ENCODE data around the gene FNTB. TPM values are rescaled to one million over a fixed set of nuclear protein-coding genes. Genes with fewer than 3 reads are reported as not detected.
"Not testable (repeated sequence)": the region's sequence is repeated elsewhere in the genome, so short reads cannot be mapped to it uniquely, and the experiment has no call there.

Gene FNTB
- total and polyA plus RNA-seq, 2 donors = 12.8 to 13.0 TPM

DNA sequence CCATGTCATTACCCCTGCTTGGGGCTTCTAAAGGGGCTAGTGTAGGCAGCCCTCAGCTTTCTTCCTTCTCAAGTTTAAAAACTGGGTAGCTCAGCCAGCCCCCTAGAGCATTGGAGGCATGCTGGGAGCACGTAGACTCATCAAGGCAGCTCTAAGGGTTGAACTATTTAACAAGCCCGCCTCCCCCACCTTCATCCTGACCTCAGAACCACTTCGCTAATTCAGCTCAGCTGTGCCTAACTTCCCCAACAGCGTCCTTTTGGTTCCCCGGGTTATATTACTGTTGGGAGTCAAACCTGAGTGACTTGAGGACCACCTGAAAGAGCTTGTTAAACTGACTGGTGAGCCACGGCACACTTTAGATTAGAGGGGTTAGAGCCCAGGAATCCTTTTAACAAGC lies 85.6 kb downstream of the FNTB start:
- Histone ChIP-seq H3K4me3 (ENCODE audit: low read depth, low read length) (no peak overlapping the region), H3K4me1 (ENCODE audit: insufficient read depth) (no peaks in the 10 kb centered on the region), H3K36me3 (ENCODE audit: insufficient read depth) (peaks cover 2% of the 10 kb centered on the region), H3K27ac (ENCODE audit: low read depth) (no peak overlapping the region)
- 71% methylated on average over 6 of the region's 6 CpGs for WGBS
- DNase-seq (ENCODE audit: extremely low spot score) = no peak

DNA sequence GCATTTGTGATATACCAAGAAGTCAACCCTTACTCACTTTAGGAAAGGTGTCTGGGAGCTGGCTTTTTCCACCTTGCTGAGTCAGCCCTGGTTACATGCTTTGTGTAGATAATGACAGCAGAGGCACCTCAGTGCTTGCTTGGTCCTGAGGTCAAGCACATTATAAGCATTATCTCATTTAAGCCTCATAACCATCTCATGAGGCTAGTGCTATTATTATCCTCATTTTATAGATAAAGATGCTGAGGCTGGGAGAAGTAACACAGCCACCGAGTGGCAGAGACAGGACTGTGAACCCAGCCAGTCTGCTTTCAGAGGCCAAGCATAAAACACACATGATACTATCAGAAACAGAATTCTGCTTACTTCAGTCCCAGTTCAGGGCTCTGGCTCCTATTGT lies 86.2 kb downstream of the FNTB start:
- DNase-seq (ENCODE audit: extremely low spot score) = no peak
- H3K4me1 ChIP-seq (ENCODE audit: insufficient read depth) = no peaks in the 10 kb centered on the region
- H3K27ac ChIP-seq (ENCODE audit: low read depth) = no peak overlapping the region
- peaks cover 2% of the 10 kb centered on the region for H3K36me3 ChIP-seq (ENCODE audit: insufficient read depth)
- 51% methylated on average over 1 of the region's 1 CpG for WGBS
- no peak overlapping the region for H3K4me3 ChIP-seq (ENCODE audit: low read depth, low read length)

DNA sequence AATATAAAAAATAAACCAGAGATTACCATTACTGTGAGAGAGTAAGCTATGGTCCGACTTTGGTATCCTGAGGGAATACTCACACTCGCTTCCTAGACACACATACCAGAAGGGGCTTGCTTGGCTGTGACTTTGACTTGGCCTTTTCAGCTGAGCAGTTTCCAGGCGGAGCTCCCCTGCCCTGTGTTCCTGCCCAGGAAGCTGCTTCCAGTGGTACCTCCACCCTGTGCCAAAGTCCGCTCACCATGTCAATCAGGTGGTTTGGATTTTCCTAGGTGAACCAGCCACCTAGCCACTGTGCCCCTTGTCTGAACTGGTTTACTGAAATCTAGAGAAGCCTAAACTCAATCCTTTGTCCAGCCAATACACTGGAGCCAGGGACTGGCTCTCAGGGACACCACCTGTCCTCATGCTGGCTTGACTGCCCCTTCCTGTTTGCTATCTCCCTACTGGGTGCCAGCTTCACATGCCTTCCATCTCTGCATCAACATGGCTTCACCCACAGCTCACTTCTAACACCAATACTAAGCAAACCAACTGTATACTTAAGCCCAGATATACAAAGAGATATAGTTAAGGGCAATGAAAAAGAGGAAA lies 87.0 kb downstream of the FNTB start:
- no peak overlapping the region for H3K4me3 ChIP-seq (ENCODE audit: low read depth, low read length)
- DNase-seq (ENCODE audit: extremely low spot score) = no peak
- H3K4me1 ChIP-seq (ENCODE audit: insufficient read depth) = no peaks in the 10 kb centered on the region
- 81% methylated on average over 4 of the region's 4 CpGs for WGBS
- H3K27ac ChIP-seq (ENCODE audit: low read depth) = no peak overlapping the region
- H3K36me3 ChIP-seq (ENCODE audit: insufficient read depth) = peaks cover 2% of the 10 kb centered on the region

DNA sequence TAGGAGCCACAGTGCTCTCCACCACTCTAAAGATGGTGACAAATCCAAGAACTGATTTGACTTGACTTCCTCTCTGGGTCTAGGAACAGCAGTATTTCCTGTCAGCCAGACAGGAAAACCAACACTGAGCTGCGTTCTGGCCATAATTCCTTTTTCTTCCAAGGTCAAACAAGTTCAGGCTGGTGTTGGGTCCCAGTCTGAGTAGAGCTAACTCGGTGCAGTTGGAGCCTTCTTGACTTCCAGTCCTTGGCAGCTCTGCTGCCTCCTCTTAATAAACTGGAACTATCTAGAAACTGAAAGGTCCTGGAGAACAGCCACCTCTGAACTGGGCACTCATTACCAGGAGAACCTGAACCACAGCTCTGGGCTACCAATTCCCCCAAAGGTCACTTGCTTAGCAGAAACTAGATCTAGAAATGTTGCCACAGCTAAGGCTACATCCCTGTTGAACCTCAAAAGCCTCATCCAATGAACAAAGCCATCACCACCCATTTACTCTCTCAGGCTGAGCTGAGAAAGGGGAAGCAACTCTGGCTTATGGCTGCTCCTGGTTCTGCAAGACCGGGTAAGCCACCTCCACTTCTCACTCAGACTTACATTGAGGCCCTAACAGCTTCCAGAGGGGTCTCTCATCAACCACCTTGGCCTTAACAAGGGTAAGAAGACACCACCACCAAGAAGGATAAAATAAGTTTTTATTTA lies 87.9 kb downstream of the FNTB start:
- DNase-seq (ENCODE audit: extremely low spot score) = no peak
- no peak overlapping the region for H3K27ac ChIP-seq (ENCODE audit: low read depth)
- WGBS = 53% methylated on average over 3 of the region's 3 CpGs
- H3K4me1 ChIP-seq (ENCODE audit: insufficient read depth) = no peaks in the 10 kb centered on the region
- H3K36me3 ChIP-seq (ENCODE audit: insufficient read depth) = peaks cover 2% of the 10 kb centered on the region
- no peak overlapping the region for H3K4me3 ChIP-seq (ENCODE audit: low read depth, low read length)

DNA sequence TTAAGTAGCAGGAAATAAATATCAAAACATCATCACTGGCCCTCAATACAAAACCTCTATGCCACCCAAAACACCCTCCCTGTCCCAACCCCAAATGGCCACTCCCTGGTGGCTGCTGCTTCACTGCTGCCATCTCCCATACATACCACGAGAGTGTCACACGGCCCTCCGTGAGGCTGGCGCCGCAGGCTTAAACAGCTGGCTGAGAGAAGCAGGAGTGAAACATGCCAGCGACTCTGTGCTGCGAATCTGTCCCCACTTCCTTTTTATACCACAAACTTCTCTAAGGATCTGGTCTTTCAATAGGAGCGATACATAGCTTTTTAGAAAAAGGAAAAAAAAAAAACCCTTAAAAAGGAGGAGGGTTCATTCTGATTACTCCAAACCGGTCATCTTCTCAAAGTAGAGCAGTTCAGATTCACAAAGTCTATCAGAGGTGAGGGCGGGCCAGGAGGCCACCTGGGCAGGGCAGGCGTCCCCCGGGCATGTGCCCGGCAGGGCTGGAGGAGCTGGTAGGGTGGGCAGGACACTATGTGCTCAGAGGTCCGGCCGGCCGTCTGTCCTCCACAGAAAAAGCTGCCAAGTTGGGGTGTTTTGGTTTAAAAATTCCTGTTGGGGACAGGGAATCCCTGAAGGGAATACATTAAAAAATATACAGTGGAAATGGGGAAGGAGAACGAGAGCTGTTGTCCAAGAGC lies 89.1 kb downstream of the FNTB start:
- Histone ChIP-seq H3K4me3 (ENCODE audit: low read depth, low read length) (no peak overlapping the region), H3K36me3 (ENCODE audit: insufficient read depth) (peaks cover 2% of the 10 kb centered on the region), H3K27ac (ENCODE audit: low read depth) (no peak overlapping the region), H3K4me1 (ENCODE audit: insufficient read depth) (no peaks in the 10 kb centered on the region)
- DNase-seq (ENCODE audit: extremely low spot score) = no peak
- 90% methylated on average over 17 of the region's 17 CpGs for WGBS

DNA sequence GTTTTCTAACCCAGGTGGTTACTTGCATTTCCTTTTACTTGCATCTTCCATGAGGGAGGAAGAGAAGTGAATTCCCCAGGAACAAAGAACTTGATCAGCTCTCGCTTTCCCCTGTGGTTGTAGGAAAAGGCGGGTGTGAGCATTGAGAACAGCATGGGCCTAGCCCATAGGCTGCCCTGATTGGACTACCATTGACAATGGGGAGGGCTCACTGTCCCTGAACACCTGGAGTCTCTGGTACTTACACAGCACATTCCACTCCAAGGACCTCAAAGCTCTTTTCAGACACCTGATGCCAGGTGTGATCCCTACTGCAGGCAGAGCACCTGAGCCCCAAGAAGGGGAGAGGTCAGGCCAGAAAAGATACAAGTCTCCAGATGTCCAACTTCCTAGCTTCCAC lies 90.6 kb downstream of the FNTB start:
- no peak overlapping the region for H3K4me3 ChIP-seq (ENCODE audit: low read depth, low read length)
- H3K36me3 ChIP-seq (ENCODE audit: insufficient read depth) = peaks cover 2% of the 10 kb centered on the region
- 97% methylated on average over 2 of the region's 2 CpGs for WGBS
- H3K27ac ChIP-seq (ENCODE audit: low read depth) = no peak overlapping the region
- H3K4me1 ChIP-seq (ENCODE audit: insufficient read depth) = peaks cover 4% of the 10 kb centered on the region
- DNase-seq (ENCODE audit: extremely low spot score) = no peak

DNA sequence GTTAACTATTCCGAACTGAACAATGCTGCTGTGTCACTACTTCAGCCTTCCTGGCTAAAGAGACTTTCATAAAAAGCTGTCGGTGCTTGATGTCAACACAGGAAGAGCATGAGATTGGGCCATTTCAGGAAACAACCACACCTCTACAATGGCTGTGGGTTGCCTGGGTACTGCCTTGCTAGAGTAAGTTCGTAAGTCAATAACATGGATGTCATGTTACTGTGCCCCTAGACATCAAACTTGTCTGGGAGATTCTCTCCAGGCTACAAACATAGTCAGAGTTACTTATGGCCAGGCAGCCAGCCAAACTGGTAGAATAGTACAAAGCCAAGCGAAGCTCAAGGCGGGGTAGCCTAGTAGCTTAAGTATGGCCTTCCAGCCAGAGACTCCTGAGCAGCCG lies 92.5 kb downstream of the FNTB start:
- DNase-seq (ENCODE audit: extremely low spot score) = no peak
- Histone ChIP-seq H3K4me1 (ENCODE audit: insufficient read depth) (peaks cover 4% of the 10 kb centered on the region), H3K36me3 (ENCODE audit: insufficient read depth) (peaks cover 2% of the 10 kb centered on the region), H3K27ac (ENCODE audit: low read depth) (no peak overlapping the region), H3K4me3 (ENCODE audit: low read depth, low read length) (no peak overlapping the region)
- 56% methylated on average over 6 of the region's 6 CpGs for WGBS

DNA sequence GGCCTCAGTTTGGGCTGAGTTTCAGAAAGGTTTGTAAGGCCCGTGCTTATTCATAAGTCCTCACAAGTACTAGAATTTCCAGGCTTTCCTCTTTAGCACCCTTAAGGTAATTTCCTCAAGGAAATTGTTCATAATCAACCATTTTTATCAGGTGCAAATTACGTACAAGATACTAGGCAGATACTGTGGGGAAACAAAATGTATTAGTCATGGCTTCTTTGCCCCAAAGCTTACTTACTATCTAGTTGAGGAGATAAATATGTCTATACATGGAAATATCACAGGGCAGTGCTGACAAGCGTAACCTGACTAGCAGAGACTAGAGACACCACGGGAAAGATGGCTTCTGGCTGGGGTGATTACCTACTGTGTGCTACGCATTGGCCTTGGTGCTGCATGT lies 93.1 kb downstream of the FNTB start:
- Histone ChIP-seq H3K27ac (ENCODE audit: low read depth) (no peak overlapping the region), H3K4me1 (ENCODE audit: insufficient read depth) (peaks cover 4% of the 10 kb centered on the region)

DNA sequence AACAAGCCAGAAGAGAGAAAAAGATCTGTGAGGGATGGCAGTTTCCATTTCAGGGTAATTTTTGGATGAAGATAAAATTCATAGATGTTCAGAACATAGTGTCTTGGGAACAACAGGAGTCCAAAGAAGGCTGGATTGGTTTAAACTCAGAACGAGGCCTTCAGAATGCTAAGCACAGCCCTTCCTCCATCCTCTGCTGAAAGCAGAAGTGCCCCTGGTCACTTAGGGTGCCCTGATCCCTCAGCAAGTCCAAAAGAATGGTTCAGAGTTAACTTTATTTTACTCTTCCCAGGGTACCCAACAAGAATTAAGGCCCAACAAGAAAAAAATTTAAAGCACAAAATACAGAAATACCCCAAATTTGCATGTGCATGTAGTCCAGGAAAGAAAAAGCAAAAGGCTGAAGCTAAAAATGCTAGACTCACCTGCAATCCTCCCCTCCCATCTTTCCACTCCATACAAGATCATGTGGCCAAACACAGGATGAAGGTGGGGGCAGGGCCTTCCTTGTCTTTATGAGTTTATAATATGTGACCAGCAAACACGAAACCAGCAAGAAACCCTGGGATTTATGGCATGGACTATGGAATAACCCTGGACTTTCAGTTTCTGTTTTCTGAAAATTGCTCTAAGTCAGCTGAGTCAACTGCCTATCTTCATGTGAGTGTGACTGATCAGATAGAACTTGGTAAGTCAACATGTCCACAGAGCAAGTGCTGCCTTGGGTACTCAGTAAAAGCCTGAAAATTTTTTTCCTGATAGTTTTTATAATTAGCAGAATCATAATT lies 94.5 kb downstream of the FNTB start:
- DNase-seq (ENCODE audit: extremely low spot score) = no peak
- peaks cover 2% of the 10 kb centered on the region for H3K36me3 ChIP-seq (ENCODE audit: insufficient read depth)
- no peak overlapping the region for H3K27ac ChIP-seq (ENCODE audit: low read depth)
- H3K4me3 ChIP-seq (ENCODE audit: low read depth, low read length) = no peak overlapping the region
- peaks cover 4% of the 10 kb centered on the region for H3K4me1 ChIP-seq (ENCODE audit: insufficient read depth)
- 42% methylated on average over 2 of the region's 2 CpGs for WGBS

More for the DNA sequence above, 93.1 kb downstream of the FNTB start:
- no peak for DNase-seq (ENCODE audit: extremely low spot score)
- Histone ChIP-seq H3K4me3 (ENCODE audit: low read depth, low read length) (no peak overlapping the region), H3K36me3 (ENCODE audit: insufficient read depth) (peaks cover 2% of the 10 kb centered on the region)
- WGBS = 75% methylated on average over 5 of the region's 5 CpGs

DNA sequence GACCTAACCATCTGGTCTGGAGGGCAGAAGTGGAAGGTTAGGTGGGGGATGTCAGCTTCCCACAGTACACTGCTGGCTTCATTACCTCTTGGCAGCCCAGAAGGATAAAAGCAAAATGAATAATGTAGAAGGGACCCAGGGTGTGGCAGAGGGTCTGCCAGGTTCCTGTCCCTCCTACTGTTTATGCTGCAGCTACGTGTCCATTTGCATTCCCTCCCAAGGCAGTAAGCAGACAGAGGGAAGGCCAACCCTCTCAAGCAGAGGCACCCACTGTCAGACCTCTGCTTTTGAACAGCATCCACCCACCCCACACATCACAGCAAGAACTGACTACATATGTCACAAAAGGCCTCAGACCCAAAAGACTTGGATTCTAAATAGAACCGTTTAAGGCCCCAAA lies 96.2 kb downstream of the FNTB start:
- Histone ChIP-seq H3K27ac (ENCODE audit: low read depth) (no peak overlapping the region), H3K36me3 (ENCODE audit: insufficient read depth) (no peaks in the 10 kb centered on the region), H3K4me1 (ENCODE audit: insufficient read depth) (peaks cover 4% of the 10 kb centered on the region), H3K4me3 (ENCODE audit: low read depth, low read length) (no peak overlapping the region)
- 71% methylated on average over 2 of the region's 2 CpGs for WGBS
- DNase-seq (ENCODE audit: extremely low spot score) = no peak

DNA sequence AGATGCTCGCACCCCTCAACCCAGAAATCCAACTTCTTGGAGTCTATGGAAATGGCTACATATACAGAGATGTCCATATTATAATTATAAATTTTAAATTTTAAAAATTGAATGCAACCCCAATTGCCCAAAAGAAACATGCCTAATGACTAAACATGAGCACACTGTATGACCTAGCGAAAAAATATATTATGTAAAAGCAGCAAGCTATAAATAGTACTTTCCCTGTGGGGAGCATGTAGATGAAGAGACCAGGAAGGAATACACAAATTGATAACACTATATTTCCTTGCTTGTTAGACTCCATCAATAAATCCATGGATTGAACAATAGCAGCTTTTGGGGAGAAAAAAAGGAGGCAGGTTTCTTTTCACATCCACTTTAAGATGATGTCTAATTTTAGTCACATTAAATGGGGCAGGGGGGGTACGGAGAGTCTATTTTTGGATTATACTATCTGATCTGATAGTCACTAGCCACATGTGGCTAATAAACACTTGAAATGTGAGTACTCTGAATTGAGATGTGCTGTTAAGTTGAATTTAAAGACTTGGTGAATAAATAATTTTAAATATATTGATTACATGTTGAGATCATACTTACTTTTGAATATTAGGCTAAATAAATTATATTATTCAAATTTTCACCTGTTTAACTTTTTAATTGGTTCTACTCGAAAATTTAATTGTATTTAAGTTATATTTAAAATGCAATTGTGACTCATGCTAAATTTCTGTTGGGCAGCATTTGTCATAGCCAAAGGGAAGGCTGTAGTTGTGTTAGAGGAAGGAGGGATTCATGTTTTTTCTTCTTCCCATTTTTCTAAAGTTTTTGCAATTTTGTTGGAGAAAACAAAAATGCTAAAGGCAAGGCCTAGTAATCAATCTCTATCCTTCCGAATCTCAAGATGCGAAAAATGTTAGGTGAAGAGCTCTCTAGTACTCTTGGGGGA lies 98.1 kb downstream of the FNTB start:
- whole genome bisulfite sequencing = 72% methylated on average over 6 of the region's 6 CpGs
- Histone ChIP-seq H3K36me3 (ENCODE audit: insufficient read depth) (no peaks in the 10 kb centered on the region), H3K4me3 (ENCODE audit: low read depth, low read length) (no peak overlapping the region), H3K4me1 (ENCODE audit: insufficient read depth) (peaks cover 4% of the 10 kb centered on the region), H3K27ac (ENCODE audit: low read depth) (no peak overlapping the region)
- DNase-seq (ENCODE audit: extremely low spot score) = no peak

DNA sequence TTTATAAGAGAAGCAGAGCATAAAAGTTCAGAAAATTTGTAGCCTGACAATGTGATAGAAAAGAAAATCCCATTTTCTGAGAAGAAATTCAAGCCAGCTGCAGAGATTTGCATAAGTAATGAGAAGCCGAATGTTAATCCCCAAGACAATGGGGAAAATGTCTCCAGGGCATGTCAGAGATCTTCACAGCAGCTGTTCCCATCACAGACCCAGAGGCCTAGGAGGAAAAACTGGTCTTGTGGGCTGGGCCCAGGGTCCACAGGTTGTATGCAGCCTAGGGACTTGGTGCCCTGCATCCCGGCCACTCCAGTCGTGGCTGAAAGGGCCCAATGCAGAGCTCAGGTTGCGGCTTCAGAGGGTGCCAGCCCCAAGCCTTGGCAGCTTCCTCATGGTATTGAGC lies 100.0 kb downstream of the FNTB start:
- not testable (repeated sequence) for DNase-seq (ENCODE audit: extremely low spot score); H3K4me3 ChIP-seq (ENCODE audit: low read depth, low read length); H3K4me1 ChIP-seq (ENCODE audit: insufficient read depth); H3K27ac ChIP-seq (ENCODE audit: low read depth); H3K36me3 ChIP-seq (ENCODE audit: insufficient read depth)
- WGBS = 95% methylated on average over 4 of the region's 4 CpGs

DNA sequence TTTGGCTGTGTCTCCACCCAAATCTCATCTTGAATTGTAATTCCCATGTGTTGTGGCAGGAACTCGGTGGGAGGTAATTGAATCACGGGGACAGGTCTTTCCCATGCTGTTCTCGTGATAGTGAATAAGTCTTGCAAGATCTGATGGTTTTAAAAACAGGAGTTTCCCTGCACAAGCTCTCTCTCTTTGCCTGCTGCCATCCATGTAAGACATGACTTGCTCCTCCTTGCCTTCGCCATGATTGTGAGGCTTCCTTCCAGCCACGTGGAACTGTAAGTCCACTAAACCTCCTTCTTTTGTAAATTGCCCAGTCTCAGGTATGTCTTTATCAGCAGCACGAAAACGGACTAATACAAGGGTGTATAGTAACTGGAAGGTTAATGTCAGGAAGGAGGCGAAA lies 101.1 kb downstream of the FNTB start:
- DNase-seq (ENCODE audit: extremely low spot score); H3K27ac ChIP-seq (ENCODE audit: low read depth); H3K4me1 ChIP-seq (ENCODE audit: insufficient read depth); H3K36me3 ChIP-seq (ENCODE audit: insufficient read depth); H3K4me3 ChIP-seq (ENCODE audit: low read depth, low read length): not testable (repeated sequence)
- 90% methylated on average over 8 of the region's 8 CpGs for WGBS

All from urinary bladder (tissue), 4 donors.